ENCODE data around the gene ASB3. TPM values are rescaled to one million over a fixed set of nuclear protein-coding genes. Genes with fewer than 3 reads are reported as not detected.
"Not testable (repeated sequence)": the region's sequence is repeated elsewhere in the genome, so short reads cannot be mapped to it uniquely, and the experiment has no call there.

The ASB3 gene
- polyA plus RNA-seq, 3 donors: 6.7 to 14.9 (median 8.1) TPM

DNA sequence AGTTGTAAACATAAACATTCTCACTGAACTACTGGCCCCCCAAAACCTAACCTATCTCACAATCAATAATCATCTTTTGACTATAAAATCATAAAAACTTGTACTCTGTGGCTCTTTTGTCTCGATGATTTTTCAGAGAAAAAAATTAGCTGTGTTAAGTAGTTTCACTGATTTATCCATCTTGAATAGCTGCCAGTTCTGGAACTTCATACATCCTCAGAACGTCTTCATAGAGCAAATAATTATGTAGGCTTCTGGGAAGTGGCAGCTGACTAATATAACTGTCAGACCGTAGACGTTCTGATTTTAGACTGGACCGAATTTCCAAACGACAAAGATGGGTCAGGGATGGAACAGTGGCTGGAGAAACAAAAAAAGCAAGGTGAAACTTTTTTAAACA lies 116.4 kb downstream of the ASB3 start:
- peaks cover 2 to 12% (median 8%) of the 10 kb centered on the region in 7 donors for H3K9me3 Mint-ChIP-seq
- intact Hi-C loops (cut with micrococcal nuclease): no loop called here
- DNase-seq: no peak
- H3K36me3 Mint-ChIP-seq: peaks cover 25 to 42% of the 10 kb centered on the region in 2 donors
- H3K9me3 ChIP-seq (replicated peaks in 1 of 2; ENCODE audit: control insufficient read depth in 1 of 2, insufficient read depth in 1 of 2, low read length in 2 of 2): peaks cover 0 to 5% of the 10 kb centered on the region in 2 donors
- H3K4me2 ChIP-seq (replicated peaks; ENCODE audit: extremely low read depth, low read length, poor library complexity, severe bottlenecking): no peak overlapping the region
- H3K79me2 ChIP-seq (ENCODE audit: insufficient read depth, low read length): no peaks in the 10 kb centered on the region
- no peak overlapping the region for H2AFZ ChIP-seq (ENCODE audit: insufficient read depth, low read depth, low read length, poor library complexity, severe bottlenecking)
- H3K36me3 ChIP-seq (replicated peaks in 1 of 2; ENCODE audit: control insufficient read depth in 1 of 2, insufficient read depth in 2 of 2, low read length in 2 of 2): peaks cover 0 to 17% of the 10 kb centered on the region in 2 donors
- no peaks in the 10 kb centered on the region for H3K27me3 ChIP-seq (ENCODE audit: control insufficient read depth in 2 of 2, insufficient read depth in 2 of 2, low read length in 2 of 2)
- no peak overlapping the region for H3K9ac ChIP-seq (ENCODE audit: insufficient read depth, low read length, poor library complexity, severe bottlenecking)
- TF ChIP-seq, protein P1, sequence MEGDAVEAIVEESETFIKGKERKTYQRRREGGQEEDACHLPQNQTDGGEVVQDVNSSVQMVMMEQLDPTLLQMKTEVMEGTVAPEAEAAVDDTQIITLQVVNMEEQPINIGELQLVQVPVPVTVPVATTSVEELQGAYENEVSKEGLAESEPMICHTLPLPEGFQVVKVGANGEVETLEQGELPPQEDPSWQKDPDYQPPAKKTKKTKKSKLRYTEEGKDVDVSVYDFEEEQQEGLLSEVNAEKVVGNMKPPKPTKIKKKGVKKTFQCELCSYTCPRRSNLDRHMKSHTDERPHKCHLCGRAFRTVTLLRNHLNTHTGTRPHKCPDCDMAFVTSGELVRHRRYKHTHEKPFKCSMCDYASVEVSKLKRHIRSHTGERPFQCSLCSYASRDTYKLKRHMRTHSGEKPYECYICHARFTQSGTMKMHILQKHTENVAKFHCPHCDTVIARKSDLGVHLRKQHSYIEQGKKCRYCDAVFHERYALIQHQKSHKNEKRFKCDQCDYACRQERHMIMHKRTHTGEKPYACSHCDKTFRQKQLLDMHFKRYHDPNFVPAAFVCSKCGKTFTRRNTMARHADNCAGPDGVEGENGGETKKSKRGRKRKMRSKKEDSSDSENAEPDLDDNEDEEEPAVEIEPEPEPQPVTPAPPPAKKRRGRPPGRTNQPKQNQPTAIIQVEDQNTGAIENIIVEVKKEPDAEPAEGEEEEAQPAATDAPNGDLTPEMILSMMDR (IDR thresholded peaks at IDR 0.05): no peak
- no peak overlapping the region for H3K27ac ChIP-seq (ENCODE audit: low read depth in 1 of 2, low read length in 2 of 2)
- WGBS (ENCODE audit: insufficient coverage): 100% methylated on average over 1 of the region's 6 CpGs
- no peaks in the 10 kb centered on the region for H3K4me1 ChIP-seq (ENCODE audit: control insufficient read depth in 1 of 2, insufficient read depth in 2 of 2, low read length in 2 of 2)
- H3K4me3 ChIP-seq (replicated peaks in 1 of 3; ENCODE audit: low read depth in 2 of 3, low read length in 3 of 3): no peak overlapping the region
- H3K27me3 Mint-ChIP-seq (ENCODE audit: low read depth in 3 of 3): no peaks in the 10 kb centered on the region
- H3K4me3 Mint-ChIP-seq: no peak overlapping the region
- no peaks in the 10 kb centered on the region for H4K20me1 ChIP-seq (ENCODE audit: insufficient read depth, low read length)
- H3K27ac Mint-ChIP-seq: no peak overlapping the region
- H3K4me1 Mint-ChIP-seq: no peaks in the 10 kb centered on the region

DNA sequence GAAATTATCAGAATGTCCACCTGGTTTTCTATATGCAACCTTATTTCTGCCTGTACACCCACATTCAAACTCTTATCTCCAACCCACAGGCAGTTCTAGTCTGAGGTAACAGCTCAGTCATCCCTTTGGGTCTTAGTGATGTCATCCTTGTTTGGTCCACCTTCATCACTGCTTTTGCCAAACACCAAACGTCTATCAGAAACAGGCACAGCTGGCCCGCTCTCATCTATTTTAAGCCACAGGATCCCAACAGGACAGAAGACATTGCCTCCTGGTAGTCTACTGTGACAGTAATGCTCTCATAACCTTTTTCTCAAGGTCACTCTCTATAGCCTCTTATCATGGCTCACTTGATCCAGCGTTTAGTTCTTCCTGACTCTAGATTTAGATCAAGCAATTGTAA lies 118.1 kb downstream of the ASB3 start:
- H3K4me2 ChIP-seq (replicated peaks; ENCODE audit: extremely low read depth, low read length, poor library complexity, severe bottlenecking): no peak overlapping the region
- intact Hi-C loops (cut with micrococcal nuclease): no loop called here
- H3K79me2 ChIP-seq (ENCODE audit: insufficient read depth, low read length): no peaks in the 10 kb centered on the region
- peaks cover 0 to 5% of the 10 kb centered on the region in 2 donors for H3K9me3 ChIP-seq (replicated peaks in 1 of 2; ENCODE audit: control insufficient read depth in 1 of 2, insufficient read depth in 1 of 2, low read length in 2 of 2)
- no peak overlapping the region for H3K4me3 Mint-ChIP-seq
- H3K4me1 Mint-ChIP-seq: no peaks in the 10 kb centered on the region
- H3K36me3 ChIP-seq (replicated peaks in 1 of 2; ENCODE audit: control insufficient read depth in 1 of 2, insufficient read depth in 2 of 2, low read length in 2 of 2): peaks cover 0 to 17% of the 10 kb centered on the region in 2 donors
- H3K9me3 Mint-ChIP-seq: peaks cover 2 to 15% (median 8%) of the 10 kb centered on the region in 7 donors
- no peaks in the 10 kb centered on the region for H3K27me3 Mint-ChIP-seq (ENCODE audit: low read depth in 3 of 3)
- no peaks in the 10 kb centered on the region for H3K4me1 ChIP-seq (ENCODE audit: control insufficient read depth in 1 of 2, insufficient read depth in 2 of 2, low read length in 2 of 2)
- no peak overlapping the region for H3K4me3 ChIP-seq (replicated peaks in 1 of 3; ENCODE audit: low read depth in 2 of 3, low read length in 3 of 3)
- no peak overlapping the region for H3K27ac ChIP-seq (ENCODE audit: low read depth in 1 of 2, low read length in 2 of 2)
- no peaks in the 10 kb centered on the region for H3K27me3 ChIP-seq (ENCODE audit: control insufficient read depth in 2 of 2, insufficient read depth in 2 of 2, low read length in 2 of 2)
- TF ChIP-seq, protein P1 (IDR thresholded peaks at IDR 0.05): no peak
- no peak overlapping the region for H2AFZ ChIP-seq (ENCODE audit: insufficient read depth, low read depth, low read length, poor library complexity, severe bottlenecking)
- 95% methylated on average over 2 of the region's 3 CpGs for WGBS (ENCODE audit: insufficient coverage)
- DNase-seq: no peak
- peaks cover 20 to 37% of the 10 kb centered on the region in 2 donors for H3K36me3 Mint-ChIP-seq
- no peak overlapping the region for H3K9ac ChIP-seq (ENCODE audit: insufficient read depth, low read length, poor library complexity, severe bottlenecking)
- no peak overlapping the region for H3K27ac Mint-ChIP-seq
- H4K20me1 ChIP-seq (ENCODE audit: insufficient read depth, low read length): no peaks in the 10 kb centered on the region

DNA sequence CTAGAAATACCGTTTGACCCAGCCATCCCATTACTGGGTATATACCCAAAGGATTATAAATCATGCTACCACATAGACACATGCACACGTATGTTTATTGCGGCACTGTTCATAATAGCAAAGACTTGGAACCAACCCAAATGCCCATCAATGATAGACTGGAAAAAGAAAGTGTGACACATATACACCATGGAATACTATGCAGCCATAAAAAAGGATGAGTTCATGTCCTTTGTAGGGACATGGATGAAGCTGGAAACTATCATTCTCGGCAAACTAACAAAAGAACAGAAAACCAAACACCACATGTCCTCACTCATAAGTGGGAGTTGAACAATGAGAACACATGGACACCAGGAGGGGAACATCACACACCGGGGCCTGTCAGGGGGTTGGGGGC lies 119.6 kb downstream of the ASB3 start:
- H3K27ac Mint-ChIP-seq; H3K4me2 ChIP-seq (replicated peaks; ENCODE audit: extremely low read depth, low read length, poor library complexity, severe bottlenecking); H4K20me1 ChIP-seq (ENCODE audit: insufficient read depth, low read length); H3K27ac ChIP-seq (ENCODE audit: low read depth in 1 of 2, low read length in 2 of 2); H3K4me1 ChIP-seq (ENCODE audit: control insufficient read depth in 1 of 2, insufficient read depth in 2 of 2, low read length in 2 of 2); intact Hi-C loops (cut with micrococcal nuclease); H3K9ac ChIP-seq (ENCODE audit: insufficient read depth, low read length, poor library complexity, severe bottlenecking); DNase-seq; H2AFZ ChIP-seq (ENCODE audit: insufficient read depth, low read depth, low read length, poor library complexity, severe bottlenecking); H3K4me3 ChIP-seq (replicated peaks in 1 of 3; ENCODE audit: low read depth in 2 of 3, low read length in 3 of 3); H3K4me1 Mint-ChIP-seq; H3K9me3 ChIP-seq (replicated peaks in 1 of 2; ENCODE audit: control insufficient read depth in 1 of 2, insufficient read depth in 1 of 2, low read length in 2 of 2); H3K4me3 Mint-ChIP-seq; H3K27me3 Mint-ChIP-seq (ENCODE audit: low read depth in 3 of 3); H3K79me2 ChIP-seq (ENCODE audit: insufficient read depth, low read length); H3K27me3 ChIP-seq (ENCODE audit: control insufficient read depth in 2 of 2, insufficient read depth in 2 of 2, low read length in 2 of 2): not testable (repeated sequence)
- WGBS (ENCODE audit: insufficient coverage): no CpG with 5 or more reads among the region's 5 CpGs
- H3K36me3 ChIP-seq (replicated peaks in 1 of 2; ENCODE audit: control insufficient read depth in 1 of 2, insufficient read depth in 2 of 2, low read length in 2 of 2): peaks cover 0 to 17% of the 10 kb centered on the region in 2 donors
- Mint-ChIP-seq H3K36me3 (peaks cover 22 to 45% of the 10 kb centered on the region in 2 donors), H3K9me3 (peaks cover 2 to 15% (median 8%) of the 10 kb centered on the region in 7 donors)

Data from CD14-positive monocyte (primary cell).